ELR (cell line): ENCODE results near the gene IRGC.

Experiments
- DNase-seq: peaks from one replicate; pipeline ENCODE4 v3.0.0-alpha.2; 2015; ENCODE audit warnings: low read depth

Gene IRGC

GRCh38 chr19:43691755-43692154 lies 24.1 kb upstream of the IRGC start:
- DNase-seq = no peak

- DNase-seq = no peak
Observed at GRCh38 chr19:43692385-43692784, 23.5 kb upstream of the IRGC start.

GRCh38 chr19:43692877-43693276 lies 23.0 kb upstream of the IRGC start:
- DNase-seq = no peak

- DNase-seq = no peak
Observed at GRCh38 chr19:43694553-43694952, 21.3 kb upstream of the IRGC start.

- no peak for DNase-seq
Observed at GRCh38 chr19:43695985-43696704, 19.7 kb upstream of the IRGC start.

GRCh38 chr19:43697295-43697694 lies 18.6 kb upstream of the IRGC start:
- no peak for DNase-seq

GRCh38 chr19:43699506-43700394 lies 16.1 kb upstream of the IRGC start:
- peak; percentile 46 for DNase-seq

- DNase-seq = peak; percentile 90
Observed at GRCh38 chr19:43700395-43701000, 15.4 kb upstream of the IRGC start.

- no peak for DNase-seq
Observed at GRCh38 chr19:43704002-43704705, 11.7 kb upstream of the IRGC start.

GRCh38 chr19:43705729-43706128 lies 10.1 kb upstream of the IRGC start:
- no peak for DNase-seq

- no peak for DNase-seq
Observed at GRCh38 chr19:43707158-43707712, 8.6 kb upstream of the IRGC start.

GRCh38 chr19:43708716-43709115 lies 7.2 kb upstream of the IRGC start:
- no peak for DNase-seq

- peak; percentile 60 for DNase-seq
Observed at GRCh38 chr19:43711751-43712355, 4.0 kb upstream of the IRGC start.

- no peak for DNase-seq
Observed at GRCh38 chr19:43713208-43713607, 2.7 kb upstream of the IRGC start.

- DNase-seq = no peak
Observed at GRCh38 chr19:43718627-43719377, 2.9 kb downstream of the IRGC start.

- DNase-seq = no peak
Observed at GRCh38 chr19:43719378-43719868, 3.5 kb downstream of the IRGC start.

GRCh38 chr19:43719918-43720317 lies 4.0 kb downstream of the IRGC start:
- DNase-seq = no peak

GRCh38 chr19:43720936-43721335 lies 5.1 kb downstream of the IRGC start:
- DNase-seq = no peak

GRCh38 chr19:43721469-43722048 lies 5.7 kb downstream of the IRGC start:
- no peak for DNase-seq

- DNase-seq = peak; percentile 50
Observed at GRCh38 chr19:43723588-43723987, 7.7 kb downstream of the IRGC start.
